B cell (primary cell): ENCODE measurements around the gene GPR180. TPM values are rescaled to one million over a fixed set of nuclear protein-coding genes. Genes with fewer than 3 reads are reported as not detected.

Experiments
- ATAC-seq: fragments of 200-7000 bp; cut with Tn5 transposase; one replicate; pipeline ENCODE4 v1.10.0; 2021; ENCODE audit warnings: low read depth, mild to moderate bottlenecking, moderate number of reproducible peaks, moderate library complexity
- CTCF ChIA-PET: fragments of 350-600 bp; sonication (Branson Sonifier 250); formaldehyde crosslinking; loops from one replicate; lab custom pipeline; 2021; ENCODE audit warnings: antibody characterized with exemption, inconsistent platforms; lab: Charles Lee
- POLR2A ChIA-PET: fragments of 350-600 bp; sonication (Branson Sonifier 250); formaldehyde crosslinking; loops from one replicate; lab custom pipeline; 2021; ENCODE audit warnings: antibody characterized with exemption; lab: Charles Lee
- DNase-seq: peaks from one replicate; pipeline ENCODE4 v3.0.0; 2013
- H2AFZ ChIP-seq: 2 replicates; pipeline ENCODE4 v1.6.1; 2012; ENCODE audit warnings: mild to moderate bottlenecking, low read depth, low read length; ENCODE audit not compliant: insufficient read depth, poor library complexity, severe bottlenecking
- H3K27ac ChIP-seq, 2 donors: 1 replicate in 1 of 2; 2 replicates in 1 of 2; pipeline ENCODE4 v1.5.1; 2012 to 2013; ENCODE audit warnings: low read length in 2 of 2, mild to moderate bottlenecking in 2 of 2, moderate library complexity in 1 of 2
- H3K27me3 ChIP-seq, 4 experiments: fragments of 200-600 bp in 1 of 4; sonication (generic) in 1 of 4; replicated peaks in 1 of 4; 1 replicate in 2 of 4; 2 replicates in 2 of 4; pipeline versions ENCODE4 v1.6.1 to v1.7.0; 2013 to 2016; ENCODE audit warnings: low read length in 3 of 4, mild to moderate bottlenecking in 2 of 4, mixed read lengths in 1 of 4, moderate library complexity in 1 of 4; ENCODE audit not compliant: insufficient read depth in 4 of 4, control insufficient read depth in 3 of 4; ENCODE audit errors: control extremely low read depth in 1 of 4
- H3K36me3 ChIP-seq, 2 experiments: replicated peaks in 1 of 2; 1 replicate in 1 of 2; 2 replicates in 1 of 2; pipeline versions ENCODE4 v1.6.1 to v1.7.1; 2013; ENCODE audit warnings: low read length in 1 of 2; ENCODE audit not compliant: insufficient read depth in 2 of 2, control insufficient read depth in 1 of 2; ENCODE audit errors: control extremely low read depth in 1 of 2, extremely low read depth in 1 of 2
- H3K4me1 ChIP-seq, 2 donors: fragments of 200-600 bp in 1 of 2; sonication (generic) in 1 of 2; 1 replicate in 1 of 2; 2 replicates in 1 of 2; pipeline versions ENCODE4 v1.5.1 to v1.6.1; 2013 to 2017; ENCODE audit warnings: low read length in 2 of 2; ENCODE audit not compliant: control insufficient read depth in 2 of 2, insufficient read depth in 2 of 2
- H3K4me2 ChIP-seq: replicated peaks from 2 replicates; pipeline ENCODE3; 2012; ENCODE audit warnings: mild to moderate bottlenecking, low read depth, low read length; ENCODE audit not compliant: poor library complexity, severe bottlenecking
- H3K4me3 ChIP-seq, 5 experiments: fragments of 200-600 bp in 1 of 5; sonication (generic) in 1 of 5; 1 replicate in 3 of 5; 2 replicates in 2 of 5; pipeline versions ENCODE4 v1.5.1 to v1.7.0; 2011 to 2016; ENCODE audit warnings: low read length in 4 of 5, mild to moderate bottlenecking in 4 of 5, low read depth in 2 of 5, control low read depth in 1 of 5, moderate library complexity in 1 of 5; ENCODE audit not compliant: insufficient read depth in 1 of 5; ENCODE audit errors: control extremely low read depth in 1 of 5, extremely low read depth in 1 of 5
- H3K79me2 ChIP-seq: fragments of 200-600 bp; sonication (generic); one replicate; pipeline ENCODE4 v1.6.0; 2016; ENCODE audit warnings: low read length; ENCODE audit not compliant: control insufficient read depth, insufficient read depth
- H3K9ac ChIP-seq: fragments of 200-600 bp; sonication (generic); 2 replicates; pipeline ENCODE4 v1.6.1; 2017; ENCODE audit warnings: mild to moderate bottlenecking, low read length, moderate library complexity
- H3K9me3 ChIP-seq, 3 donors: one replicate each; pipeline versions ENCODE4 v1.6.1 to v1.7.1; 2013; ENCODE audit warnings: low read length in 2 of 3; ENCODE audit not compliant: control insufficient read depth in 2 of 3, insufficient read depth in 1 of 3; ENCODE audit errors: control extremely low read depth in 1 of 3
- H4K20me1 ChIP-seq: 2 replicates; pipeline ENCODE4 v1.6.0; 2012; ENCODE audit warnings: mild to moderate bottlenecking, low read length; ENCODE audit not compliant: insufficient read depth, control insufficient read depth, poor library complexity, severe bottlenecking
- H3K27ac Mint-ChIP-seq: one replicate; pipeline ENCODE4 v1.8.0; 2021; ENCODE audit warnings: mixed read lengths
- H3K27me3 Mint-ChIP-seq: one replicate; pipeline ENCODE4 v1.8.0; 2021; ENCODE audit warnings: mixed read lengths
- H3K4me1 Mint-ChIP-seq: one replicate; pipeline ENCODE4 v1.8.0; 2021; ENCODE audit warnings: mixed read lengths
- H3K4me3 Mint-ChIP-seq: one replicate; pipeline ENCODE4 v1.8.0; 2021; ENCODE audit warnings: mixed read lengths
- H3K9me3 Mint-ChIP-seq: one replicate; pipeline ENCODE4 v1.8.0; 2022; ENCODE audit warnings: mixed read lengths; ENCODE audit not compliant: insufficient read depth
- EZH2 ChIP-seq: IDR thresholded peaks from 2 replicates; pipeline ENCODE4 v1.6.1; 2012; ENCODE audit warnings: borderline replicate concordance, low read depth, mild to moderate bottlenecking, moderate library complexity, low read length; ENCODE audit not compliant: insufficient read depth, poor library complexity, severe bottlenecking
- WGBS: methylation state at CpG from one replicate; pipeline ENCODE4 v1.1.5; 2013; ENCODE audit warnings: missing lambda C conversion rate; ENCODE audit not compliant: insufficient coverage; 5-methylcytosine and 5-hydroxymethylcytosine counted together
- intact Hi-C: fragments of 100-400 bp; cut with micrococcal nuclease; formaldehyde crosslinking; loops from one replicate; pipeline ENCODE4 v1.10.0; 2022
- polyA plus RNA-seq: library from polyadenylated mRNA; depleted of rRNA; stranded (reverse); fragments of >200 nt; gene quantifications from 2 replicates; pipeline ENCODE4 v1.2.3, GENCODE V29; 2012
- total RNA-seq, 2 donors: library from RNA; stranded (reverse); fragments of 120-200 nt in 1 of 2; gene quantifications; 1 replicate in 1 of 2; 2 replicates in 1 of 2; pipeline versions ENCODE4 v1.2.3 to v1.2.4, GENCODE V29; 2013 to 2022
- TF ChIP-seq, protein P1 (sequence below): fragments of 200-600 bp; IDR thresholded peaks from one replicate; pipeline ENCODE4 v1.8.0; 2022; ENCODE audit warnings: antibody characterized with exemption, mild to moderate bottlenecking

Gene GPR180
- total and polyA plus RNA-seq, 2 donors (not counting 1 experiment from before 2014, with no cell fraction given), result 1.2 to 4.7 TPM

DNA sequence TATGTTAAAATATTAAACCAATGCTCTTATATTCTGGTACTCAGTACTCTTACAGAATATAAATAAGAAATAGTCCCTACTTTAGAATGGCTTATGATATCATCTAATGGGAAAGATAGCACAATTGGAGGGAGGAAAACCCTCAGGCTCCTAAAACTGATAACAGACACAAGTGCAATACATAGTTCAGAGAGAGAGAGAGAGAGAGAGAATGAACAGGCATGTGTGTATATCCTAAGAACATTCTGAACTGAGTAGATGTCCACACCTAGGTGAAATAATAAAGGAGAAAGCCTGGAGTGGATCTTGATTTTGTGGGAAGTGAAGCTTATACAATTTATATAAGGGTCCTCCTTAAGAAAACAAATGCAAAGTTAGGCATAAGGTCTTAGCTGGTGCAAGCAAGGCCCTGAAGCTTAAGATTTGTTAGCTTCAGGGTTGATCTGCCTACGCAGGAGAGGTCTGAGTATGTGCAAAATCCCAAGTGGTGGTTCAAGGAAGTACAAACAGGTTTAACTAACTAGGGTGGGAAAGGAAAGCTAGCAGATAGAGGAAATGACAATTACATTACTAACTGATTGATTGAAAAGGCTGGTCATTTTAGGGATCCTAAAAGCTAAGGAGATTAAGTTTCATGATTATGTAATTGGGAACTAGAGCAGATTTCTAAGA lies 57.4 kb downstream of the GPR180 start:
- no peak for TF ChIP-seq EZH2
- TF ChIP-seq, protein P1, sequence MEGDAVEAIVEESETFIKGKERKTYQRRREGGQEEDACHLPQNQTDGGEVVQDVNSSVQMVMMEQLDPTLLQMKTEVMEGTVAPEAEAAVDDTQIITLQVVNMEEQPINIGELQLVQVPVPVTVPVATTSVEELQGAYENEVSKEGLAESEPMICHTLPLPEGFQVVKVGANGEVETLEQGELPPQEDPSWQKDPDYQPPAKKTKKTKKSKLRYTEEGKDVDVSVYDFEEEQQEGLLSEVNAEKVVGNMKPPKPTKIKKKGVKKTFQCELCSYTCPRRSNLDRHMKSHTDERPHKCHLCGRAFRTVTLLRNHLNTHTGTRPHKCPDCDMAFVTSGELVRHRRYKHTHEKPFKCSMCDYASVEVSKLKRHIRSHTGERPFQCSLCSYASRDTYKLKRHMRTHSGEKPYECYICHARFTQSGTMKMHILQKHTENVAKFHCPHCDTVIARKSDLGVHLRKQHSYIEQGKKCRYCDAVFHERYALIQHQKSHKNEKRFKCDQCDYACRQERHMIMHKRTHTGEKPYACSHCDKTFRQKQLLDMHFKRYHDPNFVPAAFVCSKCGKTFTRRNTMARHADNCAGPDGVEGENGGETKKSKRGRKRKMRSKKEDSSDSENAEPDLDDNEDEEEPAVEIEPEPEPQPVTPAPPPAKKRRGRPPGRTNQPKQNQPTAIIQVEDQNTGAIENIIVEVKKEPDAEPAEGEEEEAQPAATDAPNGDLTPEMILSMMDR, result no peak
- Histone ChIP-seq H3K36me3 (no peaks in the 10 kb centered on the region), H3K9ac (no peak overlapping the region), H3K4me1 (no peaks in the 10 kb centered on the region), H3K27ac (no peak overlapping the region), H3K4me2 (no peak overlapping the region), H3K27me3 (no peaks in the 10 kb centered on the region), H4K20me1 (no peaks in the 10 kb centered on the region), H2AFZ (no peak overlapping the region), H3K79me2 (no peaks in the 10 kb centered on the region), H3K4me3 (no peak overlapping the region), H3K9me3 (no peaks in the 10 kb centered on the region)
- CTCF ChIA-PET, result interaction anchor here (1.1 kb wide), 1 partner anchor 16 kb away, joined by 5 read pairs; no protein-coding TSS in a partner anchor
- no peak for DNase-seq
- WGBS, result 100% methylated on average over 1 of the region's 1 CpG
- Mint-ChIP-seq H3K27ac (no peak overlapping the region), H3K27me3 (peaks cover 42% of the 10 kb centered on the region), H3K4me3 (no peak overlapping the region), H3K9me3 (peaks cover 3% of the 10 kb centered on the region), H3K4me1 (no peaks in the 10 kb centered on the region)
- no peak for ATAC-seq
- intact Hi-C loops, result no loop called here
- POLR2A ChIA-PET, result no interaction called here

- Histone ChIP-seq H4K20me1 (no peaks in the 10 kb centered on the region), H2AFZ (no peak overlapping the region), H3K36me3 (no peaks in the 10 kb centered on the region), H3K4me2 (no peak overlapping the region), H3K79me2 (no peaks in the 10 kb centered on the region), H3K9me3 (no peaks in the 10 kb centered on the region), H3K9ac (no peak overlapping the region), H3K27ac (no peak overlapping the region), H3K4me3 (no peak overlapping the region), H3K27me3 (no peaks in the 10 kb centered on the region), H3K4me1 (no peaks in the 10 kb centered on the region)
- H3K27me3 Mint-ChIP-seq, result peaks cover 40% of the 10 kb centered on the region
- ChIA-PET CTCF (interaction anchor here (1.1 kb wide), 1 partner anchor 15 kb away, joined by 5 read pairs; no protein-coding TSS in a partner anchor), POLR2A (no interaction called here)
- no peak overlapping the region for H3K4me3 Mint-ChIP-seq
- H3K9me3 Mint-ChIP-seq, result peaks cover 3% of the 10 kb centered on the region
- intact Hi-C loops, result no loop called here
- TF ChIP-seq EZH2, result no peak
- TF ChIP-seq, protein P1, result no peak
- no peak overlapping the region for H3K27ac Mint-ChIP-seq
- DNase-seq, result no peak
- no peaks in the 10 kb centered on the region for H3K4me1 Mint-ChIP-seq
- no peak for ATAC-seq
These were observed 57.9 kb downstream of the GPR180 start for GRCh38 chr13:94659598-94659946.
